Trophoblast cell (in vitro differentiated cells and primary cell): ENCODE data around the gene NFAT5.
A peak's percentile ranks its signal among the peaks of the same experiment; 100 is the strongest.

Experiments used
- DNase-seq, 2 donors: peaks; one replicate each; pipeline ENCODE4 v3.0.0-alpha.2; 2016
- H2AFZ ChIP-seq: 2 replicates; pipeline ENCODE4 v1.6.1; 2013; ENCODE audit warnings: low read length, moderate library complexity, mild to moderate bottlenecking; ENCODE audit not compliant: insufficient read depth, poor library complexity
- H2AK5ac ChIP-seq: 2 replicates; pipeline ENCODE4 v1.6.1; 2013; ENCODE audit warnings: mild to moderate bottlenecking, low read length
- H2BK120ac ChIP-seq: 2 replicates; pipeline ENCODE4 v1.6.1; 2013; ENCODE audit warnings: low read length, mild to moderate bottlenecking, moderate library complexity; ENCODE audit not compliant: insufficient read depth, poor library complexity
- H2BK12ac ChIP-seq: 2 replicates; pipeline ENCODE4 v1.6.1; 2013; ENCODE audit warnings: mild to moderate bottlenecking, low read length, moderate library complexity
- H2BK5ac ChIP-seq: 2 replicates; pipeline ENCODE4 v1.6.1; 2013; ENCODE audit warnings: low read length, low read depth, moderate library complexity, mild to moderate bottlenecking; ENCODE audit not compliant: poor library complexity
- H3K14ac ChIP-seq: 2 replicates; pipeline ENCODE4 v1.6.1; 2013; ENCODE audit warnings: mild to moderate bottlenecking, low read length
- H3K18ac ChIP-seq: 2 replicates; pipeline ENCODE4 v1.6.1; 2013; ENCODE audit warnings: mild to moderate bottlenecking, low read length
- H3K23ac ChIP-seq: 2 replicates; pipeline ENCODE4 v1.6.1; 2013; ENCODE audit warnings: low read length
- H3K27ac ChIP-seq: 2 replicates; pipeline ENCODE4 v1.5.1; 2013; ENCODE audit warnings: low read depth, mild to moderate bottlenecking, inconsistent platforms, low read length, moderate library complexity
- H3K27me3 ChIP-seq: 2 replicates; pipeline ENCODE4 v1.6.1; 2013; ENCODE audit warnings: inconsistent platforms, mild to moderate bottlenecking, low read length, moderate library complexity; ENCODE audit not compliant: insufficient read depth
- H3K36me3 ChIP-seq, 2 experiments: 1 replicate in 1 of 2; 2 replicates in 1 of 2; pipeline ENCODE4 v1.6.1; 2013; ENCODE audit warnings: low read length in 2 of 2, mild to moderate bottlenecking in 2 of 2, moderate library complexity in 1 of 2; ENCODE audit not compliant: insufficient read depth in 2 of 2, control insufficient read depth in 1 of 2
- H3K4ac ChIP-seq: 2 replicates; pipeline ENCODE4 v1.6.1; 2013; ENCODE audit warnings: low read depth, mild to moderate bottlenecking, low read length, moderate library complexity
- H3K4me1 ChIP-seq, 2 experiments: 1 replicate in 1 of 2; 2 replicates in 1 of 2; pipeline ENCODE4 v1.6.1; 2013; ENCODE audit warnings: low read length in 2 of 2, mild to moderate bottlenecking in 2 of 2, moderate library complexity in 1 of 2; ENCODE audit not compliant: insufficient read depth in 2 of 2, control insufficient read depth in 1 of 2
- H3K4me2 ChIP-seq: 2 replicates; pipeline ENCODE4 v1.6.1; 2013; ENCODE audit warnings: inconsistent platforms, mild to moderate bottlenecking, low read length, moderate library complexity
- H3K4me3 ChIP-seq: 2 replicates; pipeline ENCODE4 v1.5.1; 2013; ENCODE audit warnings: mild to moderate bottlenecking, low read depth, low read length, inconsistent platforms
- H3K79me1 ChIP-seq: one replicate; pipeline ENCODE4 v1.6.1; 2013; ENCODE audit warnings: low read length
- H3K79me2 ChIP-seq: 2 replicates; pipeline ENCODE4 v1.6.1; 2013; ENCODE audit warnings: low read length, mild to moderate bottlenecking; ENCODE audit not compliant: control insufficient read depth, insufficient read depth, poor library complexity
- H3K9ac ChIP-seq: 2 replicates; pipeline ENCODE4 v1.6.1; 2013; ENCODE audit warnings: mild to moderate bottlenecking, low read length
- H3K9me3 ChIP-seq: 2 replicates; pipeline ENCODE4 v1.6.1; 2013; ENCODE audit warnings: low read depth, mild to moderate bottlenecking, control low read depth, inconsistent platforms, low read length; ENCODE audit not compliant: insufficient read depth
- H4K12ac ChIP-seq: 2 replicates; pipeline ENCODE4 v1.6.1; 2013; ENCODE audit warnings: low read depth, mild to moderate bottlenecking, low read length, moderate library complexity
- H4K8ac ChIP-seq: 2 replicates; pipeline ENCODE4 v1.6.1; 2013; ENCODE audit warnings: low read depth, mild to moderate bottlenecking, low read length, moderate library complexity
- H4K91ac ChIP-seq: one replicate; pipeline ENCODE4 v1.6.1; 2013; ENCODE audit warnings: low read depth, mild to moderate bottlenecking, low read length, moderate library complexity
- WGBS: extraction: QIAGEN DNeasy Blood & Tissue Kit; methylation state at CpG from one replicate; pipeline ENCODE4 v1.1.7; 2013; ENCODE audit warnings: missing lambda C conversion rate; ENCODE audit not compliant: insufficient read length, insufficient coverage; ENCODE audit errors: extremely low coverage; 5-methylcytosine and 5-hydroxymethylcytosine counted together

NFAT5 gene

GRCh38 chr16:69732101-69732500 is 166.3 kb downstream of the NFAT5 start:
- no peaks in the 10 kb centered on the region for H3K9me3 ChIP-seq
- H3K18ac ChIP-seq = no peak overlapping the region
- WGBS = no CpG with 5 or more reads among the region's 6 CpGs
- no peaks in the 10 kb centered on the region for H3K36me3 ChIP-seq
- H2AK5ac ChIP-seq = no peak overlapping the region
- no peak overlapping the region for H3K23ac ChIP-seq
- H4K12ac ChIP-seq = no peak overlapping the region
- H3K9ac ChIP-seq = no peak overlapping the region
- H3K27me3 ChIP-seq = no peaks in the 10 kb centered on the region
- no peak overlapping the region for H4K8ac ChIP-seq
- peaks cover 2% of the 10 kb centered on the region in 2 experiments for H3K4me1 ChIP-seq
- no peak overlapping the region for H3K4ac ChIP-seq
- no peak overlapping the region for H4K91ac ChIP-seq
- H3K79me1 ChIP-seq = peaks cover 5% of the 10 kb centered on the region
- H2BK12ac ChIP-seq = no peak overlapping the region
- no peak overlapping the region for H3K27ac ChIP-seq
- no peak overlapping the region for H3K14ac ChIP-seq
- H3K79me2 ChIP-seq = no peaks in the 10 kb centered on the region
- H2BK5ac ChIP-seq = no peak overlapping the region
- H3K4me3 ChIP-seq = no peak overlapping the region
- H3K4me2 ChIP-seq = no peak overlapping the region
- no peak for DNase-seq
- no peak overlapping the region for H2BK120ac ChIP-seq
- no peak overlapping the region for H2AFZ ChIP-seq

GRCh38 chr16:69741519-69741918 is 175.8 kb downstream of the NFAT5 start:
- Histone ChIP-seq H3K4me2 (no peak overlapping the region), H3K4me3 (no peak overlapping the region), H3K4me1 (no peaks in the 10 kb centered on the region), H3K23ac (no peak overlapping the region), H2BK5ac (no peak overlapping the region), H3K79me1 (no peaks in the 10 kb centered on the region), H3K27me3 (no peaks in the 10 kb centered on the region), H3K9me3 (no peaks in the 10 kb centered on the region), H2BK12ac (no peak overlapping the region), H2AK5ac (no peak overlapping the region), H4K12ac (no peak overlapping the region), H4K91ac (no peak overlapping the region), H2AFZ (no peak overlapping the region), H2BK120ac (no peak overlapping the region), H3K27ac (no peak overlapping the region), H3K36me3 (peaks cover 48 to 57% of the 10 kb centered on the region in 2 experiments), H3K18ac (no peak overlapping the region), H3K9ac (no peak overlapping the region), H3K14ac (no peak overlapping the region), H4K8ac (no peak overlapping the region), H3K79me2 (no peaks in the 10 kb centered on the region), H3K4ac (no peak overlapping the region)
- no CpG with 5 or more reads among the region's 8 CpGs for WGBS
- peak in 1 of 2 donors; percentile 56 for DNase-seq

- WGBS = 100% methylated on average over 3 of the region's 41 CpGs
- Histone ChIP-seq H4K12ac (no peak overlapping the region), H3K27me3 (no peaks in the 10 kb centered on the region), H3K23ac (no peak overlapping the region), H2BK120ac (no peak overlapping the region), H3K4ac (no peak overlapping the region), H3K4me2 (no peak overlapping the region), H2AK5ac (no peak overlapping the region), H3K9ac (no peak overlapping the region), H2BK12ac (no peak overlapping the region), H2BK5ac (no peak overlapping the region), H3K4me1 (no peaks in the 10 kb centered on the region), H3K36me3 (peaks cover 50 to 59% of the 10 kb centered on the region in 2 experiments), H3K79me1 (no peaks in the 10 kb centered on the region), H3K79me2 (no peaks in the 10 kb centered on the region), H4K8ac (no peak overlapping the region), H3K18ac (no peak overlapping the region), H3K27ac (no peak overlapping the region), H3K14ac (no peak overlapping the region), H3K9me3 (no peaks in the 10 kb centered on the region), H2AFZ (no peak overlapping the region), H4K91ac (no peak overlapping the region), H3K4me3 (peak overlapping the region; percentile 50)
- DNase-seq = peak; percentile 61 to 72
Measured at GRCh38 chr16:69741951-69742904, 176.5 kb downstream of the NFAT5 start.

- WGBS = no CpG with 5 or more reads among the region's 35 CpGs
- no peaks in the 10 kb centered on the region for H3K79me1 ChIP-seq
- H3K9me3 ChIP-seq = no peaks in the 10 kb centered on the region
- no peak overlapping the region for H3K4me3 ChIP-seq
- no peak overlapping the region for H3K18ac ChIP-seq
- H4K8ac ChIP-seq = no peak overlapping the region
- no peak overlapping the region for H3K27ac ChIP-seq
- H3K27me3 ChIP-seq = no peaks in the 10 kb centered on the region
- no peak overlapping the region for H3K14ac ChIP-seq
- H3K79me2 ChIP-seq = no peaks in the 10 kb centered on the region
- no peak overlapping the region for H2BK5ac ChIP-seq
- H3K9ac ChIP-seq = peak overlapping the region; percentile 11
- H4K91ac ChIP-seq = no peak overlapping the region
- no peak overlapping the region for H3K4ac ChIP-seq
- H3K4me2 ChIP-seq = no peak overlapping the region
- H2AK5ac ChIP-seq = no peak overlapping the region
- H2AFZ ChIP-seq = no peak overlapping the region
- no peaks in the 10 kb centered on the region for H3K4me1 ChIP-seq
- H4K12ac ChIP-seq = peak overlapping the region; percentile 2
- no peak overlapping the region for H2BK12ac ChIP-seq
- no peak for DNase-seq
- H3K36me3 ChIP-seq = peaks cover 65 to 77% of the 10 kb centered on the region in 2 experiments
- H3K23ac ChIP-seq = no peak overlapping the region
- no peak overlapping the region for H2BK120ac ChIP-seq
Measured at GRCh38 chr16:69744363-69745231, 178.8 kb downstream of the NFAT5 start.
